ENCODE data around the gene BIRC3.

BIRC3 gene

DNA sequence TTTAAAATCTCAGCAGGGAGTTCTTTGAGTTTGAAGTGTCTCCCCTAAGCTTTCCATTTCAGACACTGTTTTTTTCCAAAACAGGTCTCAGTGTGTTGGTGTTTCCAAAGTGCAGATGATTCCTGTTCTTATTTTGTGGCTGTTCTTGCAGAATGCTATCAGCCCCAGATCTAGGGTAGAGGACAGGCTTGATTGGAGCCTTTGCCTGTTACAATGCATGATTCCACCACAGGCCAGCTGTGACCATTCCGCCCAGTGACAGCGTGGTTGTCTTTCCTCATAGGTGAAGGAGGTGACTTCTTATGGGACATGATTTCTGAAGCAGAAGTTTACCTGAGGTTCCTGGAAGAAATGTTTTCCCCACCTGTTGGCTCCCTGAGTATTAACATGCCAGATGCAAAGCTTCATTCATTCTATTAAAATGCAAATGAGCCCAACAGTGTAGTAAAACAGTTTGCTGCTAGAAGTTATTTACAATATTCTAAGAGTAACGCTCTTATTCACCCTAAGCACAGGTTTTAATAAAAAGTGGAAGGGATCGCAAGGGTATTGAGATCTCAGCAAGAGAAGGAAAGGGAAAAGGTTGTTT lies 36.9 kb upstream of the BIRC3 start:
- H3K4me1 ChIP-seq (ENCODE audit: control insufficient read depth, insufficient read depth, low read length): peaks cover 26% of the 10 kb centered on the region
- no peaks in the 10 kb centered on the region for H3K27me3 ChIP-seq (ENCODE audit: control insufficient read depth, insufficient read depth, low read length)
- H3K9me3 ChIP-seq (replicated peaks; ENCODE audit: low read length): no peaks in the 10 kb centered on the region
- H3K4me2 ChIP-seq (ENCODE audit: low read length): peak overlapping the region; percentile 60
- no peak overlapping the region for H3K4me3 ChIP-seq (ENCODE audit: low read length)
- no peak overlapping the region for H3K9ac ChIP-seq (ENCODE audit: low read depth, low read length)
- H3K36me3 ChIP-seq (ENCODE audit: insufficient read depth, low read length): no peaks in the 10 kb centered on the region

- H3K4me3 ChIP-seq (ENCODE audit: low read length): no peak overlapping the region
- H3K9ac ChIP-seq (ENCODE audit: low read depth, low read length): no peak overlapping the region
- H3K36me3 ChIP-seq (ENCODE audit: insufficient read depth, low read length): no peaks in the 10 kb centered on the region
- peak overlapping the region; percentile 26 for H3K4me2 ChIP-seq (ENCODE audit: low read length)
- H3K9me3 ChIP-seq (replicated peaks; ENCODE audit: low read length): no peaks in the 10 kb centered on the region
- peaks cover 14% of the 10 kb centered on the region for H3K4me1 ChIP-seq (ENCODE audit: control insufficient read depth, insufficient read depth, low read length)
- H3K27me3 ChIP-seq (ENCODE audit: control insufficient read depth, insufficient read depth, low read length): no peaks in the 10 kb centered on the region
Measured at GRCh38 chr11:102283116-102283485, 34.2 kb upstream of the BIRC3 start.

- no peaks in the 10 kb centered on the region for H3K27me3 ChIP-seq (ENCODE audit: control insufficient read depth, insufficient read depth, low read length)
- peaks cover 14% of the 10 kb centered on the region for H3K4me1 ChIP-seq (ENCODE audit: control insufficient read depth, insufficient read depth, low read length)
- H3K4me2 ChIP-seq (ENCODE audit: low read length): no peak overlapping the region
- no peaks in the 10 kb centered on the region for H3K36me3 ChIP-seq (ENCODE audit: insufficient read depth, low read length)
- H3K9ac ChIP-seq (ENCODE audit: low read depth, low read length): no peak overlapping the region
- no peak overlapping the region for H3K4me3 ChIP-seq (ENCODE audit: low read length)
- H3K9me3 ChIP-seq (replicated peaks; ENCODE audit: low read length): no peaks in the 10 kb centered on the region
Measured at GRCh38 chr11:102284008-102284407, 33.3 kb upstream of the BIRC3 start.

DNA sequence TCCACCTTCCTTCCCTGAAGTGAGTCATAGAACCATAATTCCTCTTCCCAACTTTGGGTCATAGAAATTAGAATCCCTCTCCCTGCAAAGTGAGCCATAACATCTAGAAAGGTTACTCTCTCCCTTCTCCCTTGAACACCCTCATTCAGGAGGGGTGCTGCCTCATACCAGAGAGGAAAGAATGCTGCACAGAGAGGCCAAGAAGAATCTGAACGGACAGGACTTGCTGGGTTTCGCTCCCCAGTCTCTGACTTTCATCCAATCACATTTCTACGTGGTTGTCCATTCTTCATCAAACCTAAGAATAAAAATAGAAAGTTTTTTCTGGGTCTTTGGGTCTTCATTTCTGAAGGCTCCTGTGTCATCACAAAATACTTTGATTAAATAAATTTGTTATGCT lies 31.0 kb upstream of the BIRC3 start:
- H3K4me2 ChIP-seq (ENCODE audit: low read length): no peak overlapping the region

DNA sequence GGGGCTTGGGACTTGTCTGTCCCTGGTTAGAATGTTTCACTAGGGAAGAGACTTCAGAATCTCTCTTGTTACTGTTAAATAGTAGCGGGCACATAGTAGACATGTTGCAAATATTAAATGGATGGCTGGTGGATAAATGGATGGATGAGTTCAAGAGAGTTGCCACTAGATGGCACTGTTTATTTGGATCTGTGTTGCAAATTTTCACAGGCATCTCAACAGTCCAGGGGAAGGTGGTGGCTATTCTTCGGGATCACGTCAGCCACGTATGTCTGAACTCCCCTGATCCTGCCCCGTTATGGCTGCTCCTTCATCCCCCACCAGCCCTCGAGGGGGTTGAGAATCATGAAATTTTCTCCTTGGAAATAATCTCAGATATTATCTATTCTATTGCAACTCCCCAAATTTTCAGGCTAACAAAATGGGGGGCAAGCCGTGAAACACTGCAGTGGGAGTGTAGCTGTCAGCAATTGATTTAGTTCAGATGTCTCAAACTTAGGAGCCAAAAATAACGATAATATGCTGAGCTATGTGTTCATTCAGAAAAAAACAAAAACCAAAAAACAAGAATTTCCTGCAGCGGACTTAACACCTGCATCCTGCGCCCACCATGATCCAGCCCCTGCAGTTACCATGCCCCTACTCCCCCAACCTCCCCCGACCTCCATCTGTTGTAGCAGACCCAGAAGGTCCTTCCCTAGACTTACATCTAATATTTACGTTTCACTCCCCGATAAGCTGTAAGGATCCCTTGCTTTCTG lies 29.1 kb upstream of the BIRC3 start:
- no peaks in the 10 kb centered on the region for H3K36me3 ChIP-seq (ENCODE audit: insufficient read depth, low read length)
- H3K4me3 ChIP-seq (ENCODE audit: low read length): peak overlapping the region; percentile 17
- H3K27me3 ChIP-seq (ENCODE audit: control insufficient read depth, insufficient read depth, low read length): no peaks in the 10 kb centered on the region
- peak overlapping the region; percentile 72 for H3K4me2 ChIP-seq (ENCODE audit: low read length)
- H3K9ac ChIP-seq (ENCODE audit: low read depth, low read length): no peak overlapping the region
- H3K4me1 ChIP-seq (ENCODE audit: control insufficient read depth, insufficient read depth, low read length): peaks cover 13% of the 10 kb centered on the region
- H3K9me3 ChIP-seq (replicated peaks; ENCODE audit: low read length): no peaks in the 10 kb centered on the region

More for the DNA sequence above, 31.0 kb upstream of the BIRC3 start:
- H3K36me3 ChIP-seq (ENCODE audit: insufficient read depth, low read length): no peaks in the 10 kb centered on the region
- no peaks in the 10 kb centered on the region for H3K9me3 ChIP-seq (replicated peaks; ENCODE audit: low read length)
- no peak overlapping the region for H3K9ac ChIP-seq (ENCODE audit: low read depth, low read length)
- peaks cover 18% of the 10 kb centered on the region for H3K4me1 ChIP-seq (ENCODE audit: control insufficient read depth, insufficient read depth, low read length)
- H3K27me3 ChIP-seq (ENCODE audit: control insufficient read depth, insufficient read depth, low read length): no peaks in the 10 kb centered on the region
- no peak overlapping the region for H3K4me3 ChIP-seq (ENCODE audit: low read length)

DNA sequence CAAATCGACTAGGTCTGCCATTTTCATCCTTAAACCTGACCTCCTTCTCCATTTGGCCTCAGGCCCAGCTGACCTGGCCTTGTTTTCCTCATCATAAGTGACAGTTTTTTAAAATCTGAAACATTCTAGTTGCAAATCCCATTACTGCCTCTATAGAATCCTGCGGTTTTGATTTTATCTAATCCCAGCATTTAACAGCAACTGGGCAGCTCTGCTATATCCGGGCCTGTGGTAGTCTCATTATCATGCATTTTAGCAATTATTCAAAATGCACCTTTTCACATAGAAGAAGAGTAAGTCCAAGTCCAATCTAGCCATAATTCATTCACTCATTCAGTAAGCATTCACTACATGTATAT lies 28.6 kb upstream of the BIRC3 start:
- H3K9me3 ChIP-seq (replicated peaks; ENCODE audit: low read length): no peaks in the 10 kb centered on the region
- no peak overlapping the region for H3K4me2 ChIP-seq (ENCODE audit: low read length)
- no peak overlapping the region for H3K4me3 ChIP-seq (ENCODE audit: low read length)
- no peaks in the 10 kb centered on the region for H3K36me3 ChIP-seq (ENCODE audit: insufficient read depth, low read length)
- peaks cover 12% of the 10 kb centered on the region for H3K4me1 ChIP-seq (ENCODE audit: control insufficient read depth, insufficient read depth, low read length)
- no peaks in the 10 kb centered on the region for H3K27me3 ChIP-seq (ENCODE audit: control insufficient read depth, insufficient read depth, low read length)
- no peak overlapping the region for H3K9ac ChIP-seq (ENCODE audit: low read depth, low read length)

GRCh38 chr11:102289592-102289991 lies 27.7 kb upstream of the BIRC3 start:
- no peaks in the 10 kb centered on the region for H3K9me3 ChIP-seq (replicated peaks; ENCODE audit: low read length)
- no peak overlapping the region for H3K9ac ChIP-seq (ENCODE audit: low read depth, low read length)
- H3K4me2 ChIP-seq (ENCODE audit: low read length): peak overlapping the region; percentile 23
- no peaks in the 10 kb centered on the region for H3K27me3 ChIP-seq (ENCODE audit: control insufficient read depth, insufficient read depth, low read length)
- H3K36me3 ChIP-seq (ENCODE audit: insufficient read depth, low read length): no peaks in the 10 kb centered on the region
- H3K4me3 ChIP-seq (ENCODE audit: low read length): no peak overlapping the region
- peaks cover 12% of the 10 kb centered on the region for H3K4me1 ChIP-seq (ENCODE audit: control insufficient read depth, insufficient read depth, low read length)

GRCh38 chr11:102291831-102292230 lies 25.5 kb upstream of the BIRC3 start:
- peaks cover 12% of the 10 kb centered on the region for H3K4me1 ChIP-seq (ENCODE audit: control insufficient read depth, insufficient read depth, low read length)
- H3K27me3 ChIP-seq (ENCODE audit: control insufficient read depth, insufficient read depth, low read length): no peaks in the 10 kb centered on the region
- no peak overlapping the region for H3K4me3 ChIP-seq (ENCODE audit: low read length)
- no peaks in the 10 kb centered on the region for H3K36me3 ChIP-seq (ENCODE audit: insufficient read depth, low read length)
- H3K9ac ChIP-seq (ENCODE audit: low read depth, low read length): no peak overlapping the region
- no peak overlapping the region for H3K4me2 ChIP-seq (ENCODE audit: low read length)
- no peaks in the 10 kb centered on the region for H3K9me3 ChIP-seq (replicated peaks; ENCODE audit: low read length)

DNA sequence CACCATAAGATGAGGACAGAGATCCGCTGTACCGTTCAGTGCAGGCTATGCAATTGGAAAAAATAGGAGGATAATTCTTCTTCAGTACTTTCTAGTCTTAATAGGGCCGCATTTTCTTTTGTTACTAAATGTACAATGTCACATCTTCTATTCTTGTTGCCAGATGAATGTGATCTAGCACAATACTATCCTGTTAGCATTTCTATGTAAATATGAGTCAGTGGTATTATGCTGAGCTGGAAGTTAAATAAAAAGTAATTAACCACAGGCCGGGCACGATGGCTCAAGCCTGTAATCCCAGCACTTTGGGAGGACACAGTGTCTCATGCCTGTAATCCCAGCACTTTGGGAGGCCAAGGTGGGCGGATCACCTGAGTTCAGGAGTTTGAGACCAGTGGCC lies 24.4 kb upstream of the BIRC3 start:
- Histone ChIP-seq H3K4me1 (ENCODE audit: control insufficient read depth, insufficient read depth, low read length) (peaks cover 12% of the 10 kb centered on the region), H3K4me2 (ENCODE audit: low read length) (no peak overlapping the region), H3K36me3 (ENCODE audit: insufficient read depth, low read length) (no peaks in the 10 kb centered on the region), H3K9me3 (replicated peaks; ENCODE audit: low read length) (no peaks in the 10 kb centered on the region), H3K4me3 (ENCODE audit: low read length) (no peak overlapping the region), H3K27me3 (ENCODE audit: control insufficient read depth, insufficient read depth, low read length) (no peaks in the 10 kb centered on the region), H3K9ac (ENCODE audit: low read depth, low read length) (no peak overlapping the region)

DNA sequence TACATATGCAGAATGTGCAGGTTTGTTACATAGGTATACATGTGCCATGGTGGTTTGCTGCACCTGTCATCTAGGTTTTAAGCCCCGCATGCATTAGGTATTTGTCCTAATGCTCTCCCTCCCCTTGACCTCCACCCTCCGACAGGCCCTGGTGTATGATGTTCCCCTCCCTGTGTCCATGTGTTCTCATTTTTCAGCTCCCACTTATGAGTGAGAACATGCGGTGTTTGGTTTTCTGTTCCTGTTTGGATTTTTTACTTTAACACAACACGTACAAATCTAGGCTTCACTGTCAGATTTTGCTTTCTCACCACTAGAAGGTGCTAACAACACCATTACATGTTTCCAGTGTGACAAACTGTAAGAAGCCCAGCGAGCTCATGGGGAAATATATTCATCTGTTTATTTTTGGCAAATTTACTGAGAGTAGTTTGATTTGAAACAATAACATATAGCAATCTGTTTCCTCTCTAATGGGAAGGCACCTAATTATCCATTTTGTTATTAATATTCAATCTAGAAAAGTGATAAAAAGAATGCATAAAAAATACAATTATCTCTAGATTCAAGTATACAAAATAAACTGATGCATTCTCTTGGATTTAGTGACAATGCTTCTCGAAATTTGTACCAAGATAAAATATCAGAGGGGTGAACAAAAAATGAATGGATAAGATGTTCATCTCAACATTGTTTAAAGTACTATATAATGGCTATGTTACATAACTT lies 23.2 kb upstream of the BIRC3 start:
- Histone ChIP-seq H3K4me3 (ENCODE audit: low read length) (no peak overlapping the region), H3K9me3 (replicated peaks; ENCODE audit: low read length) (no peaks in the 10 kb centered on the region), H3K9ac (ENCODE audit: low read depth, low read length) (no peak overlapping the region)

GRCh38 chr11:102295045-102295444 lies 22.2 kb upstream of the BIRC3 start:
- Histone ChIP-seq H3K4me1 (ENCODE audit: control insufficient read depth, insufficient read depth, low read length) (peaks cover 3% of the 10 kb centered on the region), H3K4me2 (ENCODE audit: low read length) (no peak overlapping the region), H3K4me3 (ENCODE audit: low read length) (no peak overlapping the region), H3K9ac (ENCODE audit: low read depth, low read length) (no peak overlapping the region), H3K36me3 (ENCODE audit: insufficient read depth, low read length) (no peaks in the 10 kb centered on the region), H3K27me3 (ENCODE audit: control insufficient read depth, insufficient read depth, low read length) (no peaks in the 10 kb centered on the region), H3K9me3 (replicated peaks; ENCODE audit: low read length) (no peaks in the 10 kb centered on the region)

More for the DNA sequence above, 23.2 kb upstream of the BIRC3 start:
- Histone ChIP-seq H3K36me3 (ENCODE audit: insufficient read depth, low read length) (no peaks in the 10 kb centered on the region), H3K27me3 (ENCODE audit: control insufficient read depth, insufficient read depth, low read length) (no peaks in the 10 kb centered on the region), H3K4me2 (ENCODE audit: low read length) (no peak overlapping the region), H3K4me1 (ENCODE audit: control insufficient read depth, insufficient read depth, low read length) (peaks cover 12% of the 10 kb centered on the region)
